Subcutaneous adipose tissue (tissue), 4 donors: ENCODE data around the gene LY86. TPM values are rescaled to one million over a fixed set of nuclear protein-coding genes. Genes with fewer than 3 reads are reported as not detected.

ENCODE experiments used
- total RNA-seq, 4 donors: library from RNA; depleted of rRNA; stranded (reverse); fragments of >200 nt; gene quantifications; one replicate each; pipeline ENCODE4 v1.1.0, GENCODE V29; 2016
- TF ChIP-seq, protein P1 (sequence below): fragments of 450-650 bp; IDR thresholded peaks from one replicate; pipeline ENCODE4 v1.5.1; 2016; ENCODE audit warnings: low read depth, mild to moderate bottlenecking, control low read depth, antibody characterized with exemption, moderate library complexity

Gene LY86
- total RNA-seq, 4 donors from 2014 or later, result 2.6 to 111 (median 4.9) TPM

DNA sequence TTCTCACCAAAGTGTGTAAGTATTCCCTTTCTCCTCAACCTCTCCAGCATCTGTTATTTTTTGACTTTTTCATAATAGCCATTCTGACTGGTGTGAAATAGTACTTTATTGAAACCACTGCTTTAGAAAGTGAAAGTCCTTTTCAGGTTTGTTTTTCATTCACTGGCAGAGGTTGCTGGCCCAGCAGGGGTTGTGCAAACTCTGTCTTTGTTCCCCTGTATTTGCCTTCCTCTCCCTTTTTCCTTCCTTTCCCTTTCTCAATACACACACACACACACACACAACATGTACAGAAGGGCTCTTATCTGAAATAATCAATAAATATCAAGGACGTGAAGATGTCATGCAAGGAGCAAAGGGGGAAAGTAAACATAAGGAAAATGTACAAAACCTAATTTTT is 99.8 kb downstream of the LY86 start:
- TF ChIP-seq, protein P1, sequence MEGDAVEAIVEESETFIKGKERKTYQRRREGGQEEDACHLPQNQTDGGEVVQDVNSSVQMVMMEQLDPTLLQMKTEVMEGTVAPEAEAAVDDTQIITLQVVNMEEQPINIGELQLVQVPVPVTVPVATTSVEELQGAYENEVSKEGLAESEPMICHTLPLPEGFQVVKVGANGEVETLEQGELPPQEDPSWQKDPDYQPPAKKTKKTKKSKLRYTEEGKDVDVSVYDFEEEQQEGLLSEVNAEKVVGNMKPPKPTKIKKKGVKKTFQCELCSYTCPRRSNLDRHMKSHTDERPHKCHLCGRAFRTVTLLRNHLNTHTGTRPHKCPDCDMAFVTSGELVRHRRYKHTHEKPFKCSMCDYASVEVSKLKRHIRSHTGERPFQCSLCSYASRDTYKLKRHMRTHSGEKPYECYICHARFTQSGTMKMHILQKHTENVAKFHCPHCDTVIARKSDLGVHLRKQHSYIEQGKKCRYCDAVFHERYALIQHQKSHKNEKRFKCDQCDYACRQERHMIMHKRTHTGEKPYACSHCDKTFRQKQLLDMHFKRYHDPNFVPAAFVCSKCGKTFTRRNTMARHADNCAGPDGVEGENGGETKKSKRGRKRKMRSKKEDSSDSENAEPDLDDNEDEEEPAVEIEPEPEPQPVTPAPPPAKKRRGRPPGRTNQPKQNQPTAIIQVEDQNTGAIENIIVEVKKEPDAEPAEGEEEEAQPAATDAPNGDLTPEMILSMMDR, result no peak

DNA sequence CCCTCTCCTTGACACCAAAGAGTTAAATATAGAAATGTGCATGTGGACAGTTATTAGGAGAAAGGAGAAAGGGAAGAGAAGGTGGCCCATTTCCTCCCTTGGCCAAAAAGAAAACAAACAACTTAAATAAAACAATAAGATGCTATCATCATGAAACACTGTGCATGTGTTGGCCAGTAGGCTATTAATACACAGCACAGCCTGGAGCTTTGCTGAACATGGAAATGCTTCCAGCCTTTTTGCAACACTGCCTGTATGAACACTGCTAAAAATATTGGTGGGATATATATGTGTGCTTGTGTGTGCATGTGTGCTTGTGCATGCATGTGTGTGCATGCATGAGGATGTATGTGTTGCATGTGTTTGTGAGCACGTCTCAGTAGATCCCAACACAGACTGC is 100.4 kb downstream of the LY86 start:
- TF ChIP-seq, protein P1, result no peak

DNA sequence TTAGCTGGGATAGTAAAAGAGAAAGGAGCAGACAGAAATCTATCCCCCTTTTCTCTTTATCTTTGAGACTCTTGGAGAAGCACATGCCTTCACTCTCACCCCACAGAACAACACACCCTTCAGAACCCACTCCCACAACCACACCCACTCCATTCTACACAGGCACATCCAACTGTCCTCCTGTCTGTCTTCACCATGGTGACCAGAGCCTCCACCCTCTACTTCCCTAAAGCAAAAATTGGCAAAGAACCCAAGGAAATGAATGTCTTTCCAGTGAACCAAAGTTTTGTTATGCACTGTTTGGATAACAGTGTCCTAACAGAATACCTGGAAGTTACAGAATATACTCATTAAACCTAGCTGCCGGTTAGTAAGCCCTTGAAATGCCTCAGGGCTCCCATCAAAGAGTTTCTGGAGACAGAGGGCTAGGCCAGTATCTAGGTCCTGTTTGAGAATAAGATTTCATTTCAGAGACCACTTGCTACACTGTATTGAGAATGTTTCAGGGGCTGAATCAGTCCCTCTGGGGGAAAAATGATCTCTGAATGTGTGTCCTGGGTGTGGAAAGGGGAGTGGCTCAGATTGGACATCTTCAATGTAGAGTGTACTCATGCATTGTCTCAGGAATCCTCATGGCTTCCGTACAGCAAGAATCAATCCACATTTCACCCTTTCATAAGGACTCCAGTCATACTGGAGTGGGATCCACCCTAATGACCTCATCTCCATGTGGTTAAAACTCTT is 101.1 kb downstream of the LY86 start:
- TF ChIP-seq, protein P1, result no peak

DNA sequence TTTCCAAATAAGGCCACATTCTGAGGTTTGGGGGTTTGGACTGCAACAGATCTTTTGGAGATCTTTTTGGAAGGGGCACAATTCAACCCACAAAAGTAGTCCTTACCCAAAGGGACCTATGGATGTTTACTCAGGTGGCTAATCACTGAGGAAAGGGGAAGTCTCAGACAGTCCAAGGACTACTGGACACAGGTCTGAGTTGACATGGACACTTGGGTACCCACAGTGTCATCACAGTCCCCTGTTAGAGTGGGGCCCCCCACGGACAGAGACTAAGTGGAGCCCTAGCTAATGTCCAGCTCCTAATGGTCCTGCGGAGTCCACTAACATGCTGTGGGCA is 101.6 kb downstream of the LY86 start:
- TF ChIP-seq, protein P1, result no peak

DNA sequence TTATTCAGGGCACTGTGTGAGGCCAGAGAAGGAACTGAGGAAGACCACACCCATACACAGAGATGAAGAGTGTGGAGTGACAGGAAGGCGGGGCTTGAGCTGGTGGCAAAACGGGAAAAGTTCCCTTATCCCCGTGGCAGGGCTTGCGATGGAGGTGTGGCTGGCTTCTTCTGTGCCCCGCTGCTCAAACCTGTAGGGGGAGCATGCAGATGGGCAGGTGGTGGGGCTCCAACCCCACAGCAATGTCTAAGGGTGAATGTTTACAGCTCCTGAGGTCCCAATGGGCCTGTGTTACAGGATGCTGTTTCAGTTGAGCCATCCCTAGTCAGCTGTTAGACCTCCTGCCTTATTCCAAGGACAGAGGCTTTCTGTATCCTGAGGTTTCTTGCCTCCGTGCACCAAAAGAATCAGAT is 105.9 kb downstream of the LY86 start:
- TF ChIP-seq, protein P1, result no peak

DNA sequence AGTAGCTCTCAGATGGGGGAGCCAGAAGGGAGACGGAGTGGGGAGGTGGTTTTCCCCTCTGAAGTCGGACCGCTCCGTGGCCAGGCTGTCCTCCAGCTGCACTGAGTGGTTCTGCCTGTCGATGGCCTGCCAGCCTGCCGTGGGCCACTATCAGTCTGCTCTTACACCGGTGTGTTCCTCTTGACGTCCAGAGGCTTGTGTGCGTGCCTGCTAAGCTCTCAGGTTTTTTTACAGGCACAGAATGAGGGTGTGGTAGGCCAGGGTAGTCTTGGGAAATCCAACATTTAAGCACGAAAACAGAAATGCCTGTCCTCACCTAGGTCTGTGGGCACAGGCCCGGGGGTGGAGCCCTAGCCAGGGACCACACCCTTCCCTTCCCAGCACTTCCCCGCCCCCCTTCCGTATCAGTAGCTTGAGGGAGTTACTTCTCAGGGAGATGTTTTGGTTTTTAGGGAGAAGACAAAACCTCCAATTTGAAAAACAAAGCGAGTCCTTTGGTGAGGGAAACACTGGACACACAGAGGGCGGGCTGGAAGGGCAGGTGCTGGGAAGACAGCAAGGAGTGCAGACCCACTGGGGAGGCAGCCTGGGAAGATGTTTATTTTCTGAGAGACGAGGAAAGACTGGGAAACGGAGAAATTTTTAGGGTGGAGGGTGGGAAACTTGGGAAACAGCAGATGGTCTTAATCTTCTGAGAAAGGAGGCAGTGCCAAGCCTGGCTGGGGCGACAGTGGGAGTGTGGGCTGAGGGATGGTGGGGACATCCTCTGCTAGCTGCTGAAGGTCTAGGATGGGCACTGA is 106.5 kb downstream of the LY86 start:
- TF ChIP-seq, protein P1, result no peak

DNA sequence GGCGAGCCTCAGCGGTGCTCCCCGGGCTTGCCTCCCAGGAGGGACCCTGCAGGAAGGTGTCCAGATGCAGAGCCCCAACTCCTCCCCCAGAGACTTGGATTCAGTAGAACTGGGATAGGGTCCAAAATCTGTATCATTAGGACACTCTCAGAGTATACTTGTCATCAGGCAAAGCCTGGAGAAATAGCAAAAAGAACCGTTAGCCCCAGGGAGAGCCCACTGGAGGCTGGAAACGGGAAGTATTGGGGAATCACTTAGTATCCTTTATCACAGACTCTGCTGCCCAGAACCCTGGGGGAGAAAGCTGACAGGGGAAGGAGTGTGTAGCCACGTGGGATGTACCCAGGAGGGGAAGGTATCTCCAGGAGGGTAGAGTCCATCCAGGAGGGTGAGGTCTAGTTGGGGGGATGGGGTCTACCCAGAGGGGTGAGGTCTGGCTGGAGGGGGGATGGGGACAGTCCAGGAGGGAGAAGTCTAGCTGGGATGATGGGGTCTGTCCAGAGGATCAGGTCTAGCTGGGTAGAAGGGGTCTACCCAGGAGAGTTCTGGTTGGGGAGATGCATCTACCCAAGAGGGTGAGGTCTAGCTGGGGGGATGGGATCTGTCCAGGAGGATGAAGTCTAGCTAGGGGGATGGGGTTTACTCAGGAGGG is 107.2 kb downstream of the LY86 start:
- TF ChIP-seq, protein P1, result no peak
